Kasumi-1 (cell line): ENCODE measurements around the gene SPAAR.
"Not testable (repeated sequence)": the region's sequence is repeated elsewhere in the genome, so short reads cannot be mapped to it uniquely, and the experiment has no call there.

Source experiments
- DNase-seq, 2 experiments: peaks; one replicate each; lab custom pipeline; 2025; lab: John Stamatoyannopoulos, UW

The SPAAR gene

DNA sequence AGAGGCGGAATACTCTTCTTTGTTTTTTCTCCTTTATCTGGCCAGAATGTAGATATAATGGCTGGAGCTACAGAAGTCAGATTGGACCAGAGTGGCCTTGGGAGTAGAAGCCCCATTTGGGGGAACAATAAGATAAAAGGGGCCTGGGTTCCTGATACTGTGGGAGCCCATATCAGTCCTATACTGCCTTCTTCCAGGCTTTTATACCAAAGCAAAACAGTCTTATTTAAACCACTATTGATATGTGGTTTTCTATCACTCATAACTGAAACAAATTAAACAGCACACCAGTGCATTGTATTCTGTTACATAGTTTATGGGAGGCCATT lies 14.3 kb downstream of the SPAAR start:
- DNase-seq = no peak

DNA sequence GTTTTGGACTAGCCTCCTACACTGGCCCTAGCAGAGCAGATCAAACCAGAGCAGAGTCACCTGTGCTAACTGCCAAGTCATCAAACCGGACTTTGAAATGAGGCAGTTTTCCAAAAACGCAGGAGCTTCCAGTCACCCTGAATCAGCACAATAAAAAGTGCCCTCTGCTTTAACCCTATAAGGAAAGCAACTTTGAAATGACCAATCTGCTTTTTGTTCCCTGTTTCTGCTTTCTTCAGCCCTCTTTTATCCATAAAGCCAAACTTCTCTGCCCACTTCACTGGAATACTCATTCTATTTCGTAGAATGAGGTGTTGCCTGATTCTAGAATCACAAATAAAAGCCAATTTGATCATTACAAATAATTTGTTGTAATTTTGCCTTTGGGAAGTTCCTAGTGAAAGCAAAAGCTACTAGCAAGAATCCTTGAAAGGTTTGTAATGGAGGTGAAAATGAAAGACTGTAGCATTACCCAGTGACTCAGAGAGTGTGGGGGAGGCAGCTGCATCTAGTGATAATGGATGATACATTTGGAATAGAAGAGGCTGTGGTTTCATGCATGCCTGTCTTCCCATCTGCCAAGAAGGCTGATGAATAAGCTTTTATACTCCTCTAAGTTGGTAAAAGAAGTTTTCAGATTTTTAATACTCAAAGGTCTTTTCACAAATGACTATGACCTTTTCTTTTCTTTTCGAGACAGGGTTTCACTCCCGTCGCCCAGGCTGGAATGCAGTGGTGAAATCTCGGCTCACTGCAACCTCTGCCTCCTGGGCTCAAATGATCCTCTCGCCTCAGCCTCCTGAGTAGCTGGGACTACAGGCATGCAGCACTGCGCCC lies 14.9 kb downstream of the SPAAR start:
- DNase-seq = no peak

DNA sequence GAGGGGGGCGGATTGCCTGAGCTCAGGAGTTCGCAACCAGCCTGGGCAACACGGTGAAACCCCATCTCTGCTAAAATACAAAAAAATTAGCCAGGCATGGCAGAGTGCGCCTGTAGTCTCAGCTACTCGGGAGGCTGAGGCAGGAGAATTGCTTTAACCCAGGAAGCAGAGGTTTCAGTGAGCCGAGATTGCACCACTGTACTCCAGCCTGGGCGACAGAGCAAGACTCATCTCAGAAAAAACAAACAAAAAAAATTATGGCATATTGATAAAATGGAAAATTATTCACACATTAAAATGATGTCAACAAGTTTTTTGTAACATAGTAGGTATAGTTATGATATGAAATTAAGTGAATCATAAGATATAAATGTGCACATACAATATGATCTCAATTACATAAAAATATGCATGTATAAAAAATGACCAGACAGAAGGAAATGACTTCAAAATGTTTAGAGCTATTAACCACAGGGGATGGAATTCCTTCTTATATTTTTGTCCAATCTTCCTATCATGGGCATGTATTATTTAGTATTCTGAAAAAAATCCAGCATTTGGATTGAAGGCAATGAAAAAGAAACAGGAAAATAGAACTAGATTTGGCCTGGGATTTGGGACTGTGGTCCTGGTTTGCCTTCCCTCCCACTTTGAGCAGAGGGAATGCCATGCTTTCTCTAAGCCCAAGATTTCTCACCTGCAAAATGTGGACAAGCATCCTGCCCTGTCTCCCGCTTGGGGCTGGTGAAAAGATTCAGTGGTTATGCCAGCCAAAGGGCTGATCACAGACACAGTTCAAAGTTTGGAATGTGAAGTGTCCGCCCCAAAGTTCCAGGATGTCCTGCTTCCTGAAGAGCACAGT lies 19.5 kb downstream of the SPAAR start:
- no peak for DNase-seq

GRCh38 chr9:35929453-35929718 lies 20.1 kb downstream of the SPAAR start:
- DNase-seq = no peak

DNA sequence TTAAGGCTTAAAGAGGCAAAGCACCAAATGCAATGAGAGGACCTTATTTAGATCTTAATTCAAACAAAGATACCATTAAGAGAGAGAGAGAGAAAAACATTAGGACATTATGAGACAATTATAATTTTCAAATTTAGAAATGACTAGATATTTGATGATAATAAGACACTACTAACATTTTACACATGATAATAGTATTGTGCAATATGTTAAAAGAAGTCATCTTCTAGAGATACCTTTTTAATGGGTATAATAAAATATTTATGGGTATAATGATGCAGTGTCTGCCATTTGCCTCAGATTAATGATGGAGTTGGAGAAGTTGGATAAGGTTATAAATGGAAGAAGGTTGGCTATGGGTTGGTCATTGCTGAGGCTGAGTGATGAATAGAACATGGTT lies 21.2 kb downstream of the SPAAR start:
- DNase-seq = no peak

DNA sequence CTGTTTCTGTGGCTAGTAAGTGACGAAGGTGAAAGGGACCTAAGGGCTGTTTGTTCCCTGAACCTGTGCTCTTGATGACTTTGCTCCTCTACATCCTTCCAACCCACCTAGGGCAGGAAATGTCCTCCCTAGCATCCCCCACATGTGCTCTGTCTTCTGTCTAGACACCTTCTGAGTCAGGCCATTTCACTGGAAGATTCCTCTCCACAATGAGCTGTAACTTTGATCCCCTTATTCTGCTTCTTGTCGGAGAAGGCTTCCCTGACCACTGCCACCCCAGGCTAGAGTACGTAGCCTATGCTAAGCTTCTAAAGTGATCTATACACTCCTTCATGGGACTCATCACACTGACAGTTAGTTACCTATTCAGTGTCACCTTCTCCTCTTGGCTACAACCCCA lies 21.7 kb downstream of the SPAAR start:
- no peak for DNase-seq

GRCh38 chr9:35932735-35933134 lies 23.4 kb downstream of the SPAAR start:
- no peak for DNase-seq

- DNase-seq = no peak
These were observed 24.3 kb downstream of the SPAAR start for GRCh38 chr9:35933550-35934067.

DNA sequence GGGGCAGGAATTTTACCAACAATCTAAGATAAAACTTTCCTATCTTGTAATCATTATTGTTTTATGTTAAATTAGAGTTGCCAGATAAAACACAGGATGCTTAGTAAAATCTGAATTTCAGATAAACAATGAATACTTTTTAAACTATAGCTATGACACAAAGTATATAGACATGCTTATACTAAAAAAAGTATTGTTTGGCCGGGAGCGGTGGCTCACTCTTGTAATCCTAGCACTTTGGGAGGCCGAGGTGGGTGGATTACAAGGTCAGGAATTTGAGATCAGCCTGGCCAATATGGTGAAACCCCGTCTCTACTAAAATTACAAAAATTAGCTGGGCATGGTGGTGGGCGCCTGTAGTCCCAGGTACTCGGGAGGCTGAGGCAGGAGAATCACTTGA lies 24.8 kb downstream of the SPAAR start:
- DNase-seq = not testable (repeated sequence)

DNA sequence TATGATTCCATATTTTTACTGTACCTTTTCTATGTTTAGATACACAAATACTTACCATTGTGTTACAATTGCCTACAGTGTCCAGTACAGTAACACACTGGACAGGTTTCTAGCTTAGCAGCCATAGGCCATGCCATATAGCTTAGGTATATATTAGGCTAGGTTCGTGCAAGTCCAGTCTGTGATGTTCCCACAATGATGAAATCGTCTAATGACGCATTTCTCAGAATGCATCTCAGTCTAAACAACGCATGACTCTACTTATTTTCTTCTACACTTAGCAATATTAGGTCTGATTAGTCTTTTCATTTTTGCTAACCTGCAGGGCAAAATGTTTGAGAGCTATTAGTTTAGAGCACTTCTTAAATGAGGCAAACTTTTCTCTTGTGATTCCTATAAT lies 26.0 kb downstream of the SPAAR start:
- no peak for DNase-seq

DNA sequence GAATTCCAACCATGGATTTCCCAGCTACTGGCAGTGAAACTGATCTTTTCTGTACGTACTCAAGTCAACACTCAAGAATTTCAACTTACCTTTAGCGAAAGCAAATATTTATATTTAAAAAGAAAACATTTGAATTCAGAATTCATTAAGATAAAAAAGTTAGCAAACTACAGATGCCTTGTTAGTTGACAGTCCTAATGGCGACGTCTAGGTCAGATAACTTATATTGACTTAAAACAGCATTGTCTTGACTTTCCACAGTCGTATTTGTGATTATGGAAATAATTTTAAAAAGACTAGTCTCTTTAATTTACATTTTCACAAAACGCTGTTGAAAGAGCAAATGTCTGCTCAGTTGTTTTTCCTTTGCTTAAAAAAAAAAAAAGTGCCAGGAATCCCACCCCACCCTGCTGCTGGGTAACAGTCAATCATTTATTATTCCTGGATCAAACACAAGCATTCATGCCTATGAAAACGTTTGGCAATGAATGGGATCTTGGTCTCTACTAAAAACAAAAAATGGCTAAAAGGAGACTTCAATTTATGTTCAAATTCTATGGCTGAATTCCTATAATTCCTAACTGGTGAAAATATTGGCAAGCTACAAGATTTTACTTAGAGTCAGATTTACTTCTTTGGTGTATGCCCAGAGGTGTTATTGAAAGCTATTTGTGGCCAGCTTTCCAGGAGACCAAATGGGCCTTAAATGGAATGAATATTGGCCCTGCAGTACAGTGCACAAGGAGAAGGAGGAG lies 26.6 kb downstream of the SPAAR start:
- DNase-seq = no peak

DNA sequence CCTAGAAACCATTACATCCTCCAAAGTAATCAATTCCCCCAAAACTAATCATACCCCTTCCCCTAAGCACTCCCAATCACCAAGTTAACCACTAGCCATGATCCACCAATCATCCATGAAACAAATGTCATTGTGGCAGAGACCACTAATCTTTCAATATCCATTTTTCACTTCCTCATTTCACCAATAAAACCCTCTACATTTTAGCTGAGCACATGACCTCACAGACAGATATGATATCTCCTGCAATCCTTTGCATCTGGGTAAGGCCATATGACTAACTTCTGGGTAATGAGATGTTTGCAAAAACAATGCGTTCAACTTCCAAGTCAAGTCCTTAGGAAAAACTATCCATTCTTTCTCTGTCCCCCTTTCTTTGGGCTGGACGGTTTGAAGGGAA lies 27.9 kb downstream of the SPAAR start:
- no peak for DNase-seq

GRCh38 chr9:35938474-35939356 lies 29.4 kb downstream of the SPAAR start:
- no peak for DNase-seq

- no peak for DNase-seq
These were observed 30.5 kb downstream of the SPAAR start for GRCh38 chr9:35939679-35940250.

DNA sequence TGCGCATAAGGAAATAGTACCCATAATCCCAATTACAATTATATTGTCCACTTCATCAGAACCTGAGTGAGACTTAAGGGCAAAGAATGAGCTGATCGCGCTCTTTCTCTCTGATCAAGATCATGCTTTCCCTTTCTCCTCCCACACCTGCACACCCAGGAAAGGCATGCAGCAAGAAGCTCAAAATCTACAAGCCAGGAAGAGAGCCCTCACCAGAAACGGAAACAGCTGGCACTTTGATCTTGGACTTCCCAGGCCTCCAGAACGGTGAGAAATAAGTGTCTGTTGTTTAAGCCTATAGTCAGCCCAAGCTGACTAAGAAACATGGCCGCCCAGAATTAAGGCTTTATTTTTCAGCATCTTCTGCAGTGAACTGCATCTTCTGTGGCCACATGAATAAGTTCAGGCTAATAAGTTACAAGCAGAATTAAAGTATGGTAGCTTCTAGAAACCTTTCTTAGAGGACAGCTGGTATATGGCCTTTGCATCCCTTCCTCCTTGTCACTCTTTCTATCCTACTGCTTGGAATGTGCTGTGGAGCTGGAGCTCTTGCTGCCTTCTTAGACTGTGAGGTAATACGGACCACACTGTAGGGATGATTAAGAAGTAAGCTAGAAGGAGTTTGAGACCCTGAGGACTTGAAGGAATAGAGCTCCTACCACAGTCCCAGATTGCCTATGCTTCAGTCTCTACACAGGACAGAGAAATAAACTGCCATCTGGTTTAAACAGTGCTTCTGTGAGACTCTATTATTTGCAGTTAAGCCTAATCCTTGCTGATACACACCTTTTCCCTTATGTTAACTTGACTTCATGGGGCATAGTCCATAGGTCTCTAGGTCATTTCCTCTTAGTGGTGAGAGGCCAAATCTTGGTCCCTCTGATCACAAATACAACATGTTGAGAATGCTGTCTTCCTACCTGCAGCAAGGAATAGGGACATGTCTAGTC lies 31.4 kb downstream of the SPAAR start:
- no peak for DNase-seq

DNA sequence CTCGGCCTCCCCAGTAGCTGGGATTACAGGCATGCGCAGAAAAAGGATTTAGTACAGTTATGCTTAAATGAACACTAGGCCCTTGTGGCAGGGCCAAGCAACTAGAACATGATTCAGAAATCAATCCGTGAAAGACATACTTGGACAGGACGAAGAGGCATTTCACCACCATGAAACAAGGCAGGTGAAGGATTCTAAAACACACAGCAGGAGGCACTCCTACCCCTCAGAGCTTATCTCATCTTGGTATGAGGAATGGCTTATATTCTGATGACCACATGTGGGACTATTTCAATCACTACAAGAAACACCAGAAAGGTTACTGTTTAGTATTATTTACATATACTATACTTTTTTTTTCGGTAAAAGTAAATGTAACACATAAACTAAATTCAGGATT lies 33.0 kb downstream of the SPAAR start:
- no peak for DNase-seq

DNA sequence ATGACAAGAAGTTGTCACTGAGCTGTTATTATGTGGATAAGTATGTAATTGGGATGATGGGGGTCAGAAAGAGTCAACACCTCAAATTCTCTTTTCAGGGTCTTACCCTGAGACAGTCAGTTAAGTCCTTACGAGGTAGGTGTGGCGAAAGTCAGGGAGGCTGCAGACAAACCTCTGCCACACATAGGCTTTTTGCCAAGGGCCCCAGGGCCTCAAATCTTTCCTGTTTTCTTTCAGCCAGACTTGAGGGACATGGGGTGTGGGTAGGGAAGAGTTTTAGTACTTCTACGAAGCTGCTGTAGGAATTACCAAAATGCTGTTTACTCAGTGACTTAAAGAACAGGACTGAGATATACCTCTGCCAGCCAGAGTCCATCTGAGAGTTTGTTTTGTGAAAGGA lies 34.9 kb downstream of the SPAAR start:
- DNase-seq = no peak

- no peak for DNase-seq
These were observed 35.6 kb downstream of the SPAAR start for GRCh38 chr9:35944841-35945240.

DNA sequence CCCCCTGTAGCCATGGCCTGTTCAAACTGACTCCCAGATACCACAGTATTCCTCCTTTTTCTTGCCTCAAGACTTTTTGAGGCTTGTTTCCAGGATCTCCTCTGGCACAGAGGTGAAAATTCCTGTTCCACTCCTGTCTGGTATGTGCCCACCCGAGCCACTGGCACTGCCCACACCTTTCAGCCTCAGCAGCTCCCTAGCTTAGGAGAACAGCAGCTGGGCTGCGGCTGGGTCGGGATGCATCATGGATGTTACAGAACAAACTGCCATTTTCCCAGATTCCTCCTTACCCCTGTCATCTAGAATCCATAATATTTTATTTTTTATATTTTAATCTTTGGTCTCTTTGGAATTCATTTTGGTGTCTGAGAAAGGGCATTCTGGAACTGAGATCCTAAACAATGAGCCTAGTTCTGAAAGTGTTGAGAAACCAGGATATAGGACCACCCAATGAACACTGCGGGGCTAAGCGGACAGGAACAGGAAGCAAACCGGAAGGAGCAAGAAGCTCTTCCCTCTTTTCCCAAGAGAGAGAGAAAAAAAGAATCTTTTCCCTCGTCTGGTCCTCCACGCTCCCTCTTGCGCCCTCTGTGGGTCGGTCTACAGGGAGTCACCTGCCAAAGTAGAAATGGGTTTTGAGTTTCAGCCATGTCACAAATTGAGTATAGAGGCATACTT lies 36.2 kb downstream of the SPAAR start:
- peak; percentile 73 to 85 for DNase-seq

- no peak for DNase-seq
These were observed 39.2 kb downstream of the SPAAR start for GRCh38 chr9:35948451-35948850.
